ENCODE measurements around the gene ACSS1.
A peak's percentile ranks its signal among the peaks of the same experiment; 100 is the strongest.

ACSS1 gene

GRCh38 chr20:24991897-24992486 lies 65.9 kb downstream of the ACSS1 start:
- no peak for DNase-seq

DNA sequence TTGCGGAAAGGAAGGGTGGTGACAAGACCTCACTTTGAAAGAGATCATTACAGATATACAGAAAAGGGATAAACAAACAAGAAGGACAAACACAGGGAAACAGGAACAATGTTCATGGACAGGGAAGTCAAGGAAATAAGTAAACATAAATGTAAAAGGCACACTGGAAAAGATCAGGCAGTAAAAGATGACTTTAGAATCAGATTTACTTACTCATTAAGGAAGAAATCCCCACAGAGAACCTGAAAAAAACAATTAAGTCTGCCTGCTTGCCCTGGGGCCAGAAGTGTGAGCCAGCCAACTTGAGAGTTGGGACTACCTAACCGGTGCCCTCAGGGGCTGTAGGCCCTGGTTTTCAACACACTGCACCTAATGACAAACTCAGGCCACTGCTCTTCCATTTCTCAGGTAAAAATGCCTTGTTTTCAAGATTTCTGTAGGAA lies 67.1 kb downstream of the ACSS1 start:
- DNase-seq = no peak

DNA sequence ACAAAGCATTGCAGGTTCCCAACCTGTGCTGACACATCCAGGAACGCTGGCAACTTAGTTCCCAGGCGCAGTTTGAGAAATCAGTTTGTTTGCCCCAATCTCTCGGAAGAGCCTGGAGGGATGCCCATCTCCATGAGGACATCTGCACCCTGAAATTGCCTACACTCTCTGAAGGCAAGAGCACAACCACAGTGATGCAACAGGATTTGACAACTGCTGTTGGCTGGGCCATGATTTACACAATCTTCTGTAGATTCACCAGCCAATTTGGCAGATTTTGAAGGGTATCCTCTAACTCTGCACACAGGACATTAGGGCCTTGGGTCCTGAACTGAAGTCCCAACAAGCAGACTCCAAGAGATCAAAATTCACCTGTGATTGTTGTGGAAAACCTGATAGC lies 68.8 kb downstream of the ACSS1 start:
- no peak for DNase-seq

DNA sequence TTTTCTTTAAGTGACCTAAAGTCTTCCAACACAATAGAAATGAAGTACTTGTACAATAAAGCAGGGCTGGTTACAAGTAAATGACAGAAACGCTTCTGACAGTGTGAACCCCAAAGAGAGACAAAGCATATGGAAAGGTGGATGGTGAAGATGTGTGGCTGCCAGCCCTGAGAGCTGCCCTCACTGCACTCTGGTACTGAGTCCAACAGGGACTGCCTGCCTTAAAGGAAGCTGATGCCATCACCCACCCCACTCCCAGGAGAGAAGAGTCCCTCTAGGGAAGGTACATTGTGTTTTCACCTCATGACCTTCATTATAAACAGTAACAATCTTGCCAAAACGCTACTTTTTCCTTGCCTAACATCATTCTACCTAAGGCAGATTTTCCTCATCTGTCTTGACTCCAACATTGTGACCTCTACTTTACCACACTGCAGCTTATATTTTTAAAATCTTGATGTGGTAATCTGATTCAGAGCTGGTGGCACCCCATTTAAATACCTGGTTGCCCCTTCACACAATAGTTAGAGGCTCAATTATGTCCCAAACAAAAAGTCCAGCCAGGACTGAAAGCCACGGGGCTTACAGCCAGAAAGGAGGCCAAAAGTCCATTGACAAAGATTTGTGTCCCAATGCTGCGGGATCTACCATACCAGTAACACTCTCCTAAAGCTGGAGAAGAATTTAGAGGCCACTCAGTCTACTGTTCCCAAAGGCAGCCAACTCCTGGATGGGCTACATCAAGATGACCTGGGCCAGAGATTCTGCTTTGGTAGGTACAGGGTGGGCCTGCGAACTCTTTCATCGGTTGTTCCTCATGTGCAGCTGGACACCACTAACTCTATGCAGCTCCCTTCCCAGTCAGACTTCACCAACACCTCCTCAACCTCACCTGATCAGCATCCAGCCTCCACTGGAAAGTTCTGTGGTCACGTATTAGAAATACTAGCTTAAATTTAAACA lies 69.8 kb downstream of the ACSS1 start:
- DNase-seq = no peak

DNA sequence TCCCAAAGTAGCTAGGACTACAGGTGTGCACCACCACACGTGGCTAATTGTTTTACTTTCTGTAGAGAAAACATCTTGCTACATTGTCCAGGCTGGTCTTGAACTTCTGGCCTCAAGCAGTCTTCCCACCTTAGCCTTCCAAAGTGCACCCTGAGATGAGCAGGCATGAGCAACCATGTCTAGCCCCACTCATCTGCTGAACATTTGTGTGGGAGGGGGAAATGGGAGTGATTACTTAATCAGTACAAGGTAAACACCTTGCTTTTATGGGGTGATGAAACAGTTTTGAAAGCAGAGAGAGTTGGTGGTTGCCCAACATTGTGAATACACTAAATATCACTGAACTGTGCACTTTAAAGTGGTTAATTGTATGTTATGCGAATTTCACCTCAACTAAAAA lies 70.7 kb downstream of the ACSS1 start:
- DNase-seq = peak; percentile 35

DNA sequence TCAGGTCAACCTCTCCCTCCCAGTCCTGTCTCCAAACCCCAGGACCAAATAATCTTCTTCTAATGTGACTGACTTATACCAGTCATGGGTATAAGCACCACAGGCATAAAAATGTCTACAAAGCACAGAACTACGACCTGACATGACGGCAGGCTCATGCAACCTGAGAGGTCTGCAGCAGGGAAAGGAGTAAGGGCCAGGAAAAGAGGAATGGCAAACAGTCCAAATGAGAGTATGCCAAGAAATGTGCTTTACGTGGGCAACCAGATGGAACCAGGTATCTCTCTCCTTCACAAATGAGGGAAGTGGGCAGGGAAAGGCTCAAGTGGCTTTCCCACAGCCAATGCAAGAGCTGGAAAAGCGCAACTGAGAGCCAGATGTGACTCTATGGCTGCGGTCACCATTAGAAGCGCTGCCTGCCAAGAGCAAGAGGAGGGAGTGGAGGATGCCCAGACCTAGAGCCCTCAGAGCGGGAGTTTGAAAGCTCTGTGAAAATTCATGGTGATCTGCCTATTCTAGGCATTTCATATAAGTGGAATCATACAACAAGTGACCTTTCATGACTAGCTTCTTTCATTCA lies 71.4 kb downstream of the ACSS1 start:
- DNase-seq = no peak

GRCh38 chr20:24985802-24986201 lies 72.1 kb downstream of the ACSS1 start:
- no peak for DNase-seq

DNA sequence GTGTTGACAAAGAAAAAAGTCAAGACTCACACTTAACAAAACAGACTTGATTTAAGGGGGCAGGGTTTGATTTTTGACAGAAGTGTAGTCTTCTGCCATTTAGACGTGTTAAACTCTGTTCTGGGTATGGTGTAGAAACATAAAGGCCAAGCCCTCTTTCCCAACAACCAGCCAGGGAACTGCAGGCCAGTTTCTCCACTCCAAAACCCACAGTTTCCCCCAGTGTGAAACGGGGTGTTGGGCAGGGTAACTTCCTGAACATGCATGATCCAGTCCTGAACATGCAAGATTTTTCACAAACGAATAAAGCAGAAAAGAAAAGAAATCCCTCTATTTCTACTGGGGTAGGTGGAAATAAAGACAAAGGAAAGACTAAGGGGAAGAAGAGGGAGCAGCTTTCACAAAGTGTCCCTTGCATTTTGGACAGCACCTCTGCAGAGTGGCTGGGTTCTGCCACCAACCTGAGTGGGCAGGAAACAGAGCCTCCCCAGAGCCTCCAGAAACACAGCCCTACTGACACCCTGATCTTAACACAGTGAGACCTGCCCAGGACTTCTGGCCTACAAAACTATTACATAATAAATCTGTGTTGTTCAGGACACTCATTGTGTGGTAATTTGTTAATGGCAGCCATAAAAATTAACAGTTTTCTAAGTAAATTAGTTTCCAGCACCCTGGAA lies 72.8 kb downstream of the ACSS1 start:
- DNase-seq = no peak

- DNase-seq = no peak
These were observed 74.0 kb downstream of the ACSS1 start for GRCh38 chr20:24983896-24984295.

DNA sequence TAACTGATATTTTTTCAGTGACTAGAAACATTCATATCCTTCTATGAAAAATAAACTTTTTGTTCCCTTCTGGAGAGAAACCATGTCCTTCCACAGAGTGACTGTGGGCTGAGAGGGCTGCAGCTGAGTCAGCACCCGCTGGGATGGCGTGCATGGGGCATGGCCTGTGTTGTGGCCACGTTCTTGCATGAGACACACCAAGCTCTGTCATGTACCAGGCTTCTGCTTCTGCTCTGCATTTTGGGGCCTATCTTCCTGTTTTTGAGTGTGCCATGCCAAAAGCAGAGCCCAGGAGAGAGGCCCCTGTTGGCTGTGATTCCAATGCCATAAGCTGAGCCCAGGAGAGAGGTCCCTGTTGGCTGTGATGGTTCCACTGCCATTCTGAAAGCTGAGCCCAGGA lies 76.1 kb downstream of the ACSS1 start:
- DNase-seq = no peak

GRCh38 chr20:24981282-24981681 lies 76.7 kb downstream of the ACSS1 start:
- no peak for DNase-seq

DNA sequence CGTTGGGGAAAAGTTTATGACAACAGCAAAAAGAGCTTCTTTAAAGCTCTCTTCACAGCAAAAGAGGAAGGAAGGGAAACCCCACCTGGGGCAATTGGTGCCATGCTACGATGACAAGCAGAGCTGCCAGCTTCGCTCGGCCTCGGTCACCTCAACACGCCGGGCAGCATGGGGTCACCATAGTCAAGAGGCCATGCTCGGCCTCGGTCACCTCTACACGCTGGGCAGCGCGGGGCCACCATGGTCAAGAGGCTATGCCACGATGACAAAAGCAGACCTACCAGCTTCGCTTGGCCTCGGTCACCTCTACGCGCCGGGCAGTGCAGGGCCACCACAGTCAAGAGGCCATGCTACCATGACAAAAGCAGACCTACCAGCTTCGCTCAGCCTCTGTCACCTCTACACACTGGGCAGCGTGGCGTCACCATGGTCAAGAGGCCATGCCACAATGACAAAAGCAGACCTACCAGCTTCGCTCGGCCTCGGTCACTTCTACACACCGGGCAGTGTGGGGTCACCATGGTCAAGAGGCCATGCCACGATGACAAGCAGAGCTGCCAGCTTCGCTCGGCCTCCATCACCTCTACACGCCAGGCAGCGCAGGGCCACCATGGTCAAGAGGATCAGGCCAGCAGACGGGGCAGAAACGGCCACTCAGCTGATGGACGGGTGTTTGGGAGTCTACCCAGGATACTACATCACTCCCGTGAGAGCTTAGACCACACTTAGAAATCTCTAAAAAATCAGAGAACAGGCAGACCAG lies 77.5 kb downstream of the ACSS1 start:
- DNase-seq = no peak

DNA sequence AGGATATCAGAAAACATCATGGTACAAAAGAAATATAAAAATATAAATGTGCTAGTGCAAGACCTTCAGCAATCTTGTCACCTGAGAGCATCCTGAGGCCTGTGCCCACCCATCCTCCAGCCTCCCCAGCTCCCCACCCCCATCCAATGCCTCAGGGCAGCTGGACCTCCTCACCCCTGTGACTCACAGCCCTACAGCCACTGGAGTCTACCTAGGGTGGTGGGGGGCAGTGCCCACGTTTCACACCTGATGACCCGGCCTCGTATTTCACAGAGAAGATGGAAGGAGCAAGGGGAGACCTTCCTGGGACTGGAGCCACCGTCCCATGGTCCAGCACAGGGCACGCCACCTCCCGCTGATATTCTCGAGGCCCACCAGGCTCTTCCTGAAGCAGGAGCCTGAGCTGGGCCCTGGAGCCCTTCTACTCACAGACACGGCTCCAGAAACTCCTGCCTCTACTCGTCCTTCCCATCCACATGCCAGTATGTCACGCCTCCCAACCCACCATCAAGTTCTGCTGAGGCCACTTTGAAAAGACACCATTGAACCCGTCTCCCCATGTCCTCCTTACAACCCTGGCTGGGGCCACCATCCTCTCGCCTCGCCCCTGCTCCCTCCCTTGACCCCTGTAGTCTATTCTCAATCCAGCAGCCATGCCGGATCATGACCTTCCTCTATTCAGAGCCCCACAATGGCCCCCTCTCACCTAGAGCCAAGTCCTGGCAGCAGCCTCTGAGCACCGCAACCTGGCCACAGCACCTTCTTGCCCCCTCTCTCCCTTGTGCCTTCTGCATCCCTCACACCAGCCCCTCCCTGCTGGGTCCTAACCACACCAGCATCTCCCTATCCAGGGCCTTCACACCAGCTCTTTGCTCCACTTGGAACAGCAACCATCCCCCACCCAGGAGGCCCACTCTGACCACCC lies 78.6 kb downstream of the ACSS1 start:
- DNase-seq = no peak

DNA sequence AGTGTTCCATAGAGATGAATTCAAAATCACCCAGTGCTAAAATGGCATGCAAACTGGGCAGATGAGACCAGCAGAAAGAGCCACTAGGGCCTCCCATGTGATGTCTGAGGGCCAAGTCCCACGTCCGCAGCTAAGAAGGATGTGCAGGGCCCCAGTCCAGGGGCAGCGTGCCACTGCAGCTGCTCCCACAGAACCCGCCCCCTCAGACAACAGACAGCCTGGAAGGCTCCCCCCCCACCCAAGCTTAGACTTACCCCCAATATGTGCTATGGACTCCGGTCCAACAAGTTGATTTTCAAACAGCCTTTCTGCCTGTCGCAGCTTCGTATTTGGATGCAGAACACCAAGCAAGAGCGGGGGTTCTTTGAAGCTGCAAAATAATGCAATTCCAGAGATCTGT lies 79.4 kb downstream of the ACSS1 start:
- no peak for DNase-seq

GRCh38 chr20:24977797-24978196 lies 80.1 kb downstream of the ACSS1 start:
- no peak for DNase-seq

DNA sequence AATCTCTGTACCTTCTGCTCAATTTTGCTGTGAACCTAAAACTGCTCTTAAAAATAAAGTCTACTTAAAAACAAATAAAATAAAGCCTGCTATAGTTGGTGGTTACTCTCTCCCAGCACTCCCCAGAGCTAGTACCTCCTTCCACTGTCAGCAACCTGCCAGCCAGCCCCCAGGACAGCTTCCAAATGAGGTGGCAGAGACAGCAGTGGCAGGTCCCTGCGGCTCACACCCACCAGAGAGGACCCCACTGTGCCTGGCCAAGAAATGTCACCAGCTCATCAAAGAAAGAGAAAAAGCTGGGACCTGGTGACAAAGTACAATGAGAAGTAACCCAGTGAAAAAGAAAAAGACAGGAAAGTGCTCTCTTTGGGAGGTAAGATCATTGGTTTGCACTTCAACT lies 80.6 kb downstream of the ACSS1 start:
- DNase-seq = no peak

DNA sequence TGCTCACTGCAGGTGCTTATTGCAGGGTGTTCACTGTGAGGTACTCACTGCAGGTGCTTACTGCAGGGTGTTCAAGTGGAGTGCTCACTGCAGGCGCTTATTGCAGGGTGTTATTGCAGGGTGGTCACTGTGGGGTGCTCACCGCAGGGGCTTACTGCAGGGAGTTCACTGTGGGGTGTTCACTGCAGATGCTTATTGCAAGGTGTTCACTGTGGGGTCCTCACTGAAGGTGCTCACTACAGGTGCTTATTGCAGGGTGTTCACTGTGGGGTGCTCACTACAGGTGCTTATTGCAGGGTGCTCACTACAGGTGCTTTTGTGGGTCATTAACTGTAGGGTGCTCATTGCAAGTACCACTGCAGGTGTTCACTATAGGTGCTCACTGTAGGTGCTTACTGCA lies 85.6 kb downstream of the ACSS1 start:
- DNase-seq = no peak

GRCh38 chr20:24971376-24972101 lies 86.4 kb downstream of the ACSS1 start:
- no peak for DNase-seq

GRCh38 chr20:24970754-24971153 lies 87.2 kb downstream of the ACSS1 start:
- no peak for DNase-seq

DNA sequence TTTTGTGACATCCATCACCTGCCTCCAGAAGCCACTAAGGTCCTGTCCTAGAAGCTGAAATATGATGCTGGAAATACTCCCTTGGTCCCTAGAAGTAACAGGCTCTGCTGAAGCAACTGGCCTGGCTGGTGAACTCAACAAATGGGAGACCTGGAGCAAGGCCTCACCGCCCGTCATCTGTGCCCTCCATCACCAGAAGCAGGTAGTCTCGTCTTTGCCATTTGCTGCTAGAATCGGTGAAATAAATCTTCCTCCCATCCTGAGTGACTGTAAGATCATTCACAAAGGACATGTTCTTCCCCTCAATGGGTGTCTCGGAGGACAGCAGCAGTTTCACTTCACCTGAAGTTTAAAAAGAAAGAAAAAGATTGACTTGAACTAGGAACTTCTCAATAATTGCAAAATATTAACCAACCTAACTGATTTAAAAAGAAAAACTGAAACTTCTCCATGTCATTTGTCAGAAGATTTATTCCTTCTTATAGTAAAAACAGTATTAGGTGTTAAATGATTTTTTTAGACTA lies 87.8 kb downstream of the ACSS1 start:
- DNase-seq = no peak

Data from activated naive CD4-positive, alpha-beta T cell treated with anti-CD3 and anti-CD28 coated beads, Interleukin-2, amount 50 U/mL, for 16 hours (primary cell).